A549 (cell line): ENCODE measurements around the gene MAGEA2B. TPM values are rescaled to one million over a fixed set of nuclear protein-coding genes. Genes with fewer than 3 reads are reported as not detected.
"Not testable (repeated sequence)": the region's sequence is repeated elsewhere in the genome, so short reads cannot be mapped to it uniquely, and the experiment has no call there.

ENCODE experiments used
- ATAC-seq, 2 experiments: fragments of 200-7000 bp in 1 of 2; fragments of >200 bp in 1 of 2; cut with Nextera tagmentation in 1 of 2; cut with Tn5 transposase in 1 of 2; 3 replicates each; pipeline versions ENCODE4 v1.8.0 to v1.9.1; 2018 to 2020; ENCODE audit warnings: mild to moderate bottlenecking in 1 of 2, moderate library complexity in 1 of 2
- CTCF ChIA-PET: fragments of 300-600 bp; sonication (Branson Sonifier 250); formaldehyde crosslinking; extraction: SDS; loops from one replicate; lab custom pipeline; 2021; ENCODE audit warnings: antibody characterized with exemption, inconsistent platforms; lab: Yijun Ruan, JAX
- POLR2A ChIA-PET: fragments of 350-600 bp; formaldehyde crosslinking; extraction: SDS; loops from one replicate; lab custom pipeline; 2021; ENCODE audit warnings: antibody characterized with exemption, inconsistent platforms; lab: Yijun Ruan, JAX
- DNase-seq, 2 experiments: peaks; one replicate each; pipeline versions ENCODE4 v3.0.0 to v3.0.0-alpha.2; 2011 to 2016; ENCODE audit warnings: low read depth in 1 of 2, low spot score in 1 of 2
- FAIRE-seq: peaks from 2 replicates; lab custom pipeline; 2011; peaks lifted over from hg19 to GRCh38; lab: Jason Lieb, UNC
- H3K27ac ChIP-seq, 2 experiments: fragments of >200 bp; sonication (Bioruptor Twin); formaldehyde crosslinking; 3 replicates each; pipeline ENCODE4 v1.5.1; 2016 to 2017
- H3K4me1 ChIP-seq: fragments of >200 bp; sonication (Bioruptor Twin); formaldehyde crosslinking; 3 replicates; pipeline ENCODE4 v1.6.1; 2016
- H3K4me2 ChIP-seq: fragments of >200 bp; sonication (Bioruptor Twin); formaldehyde crosslinking; 3 replicates; pipeline ENCODE4 v1.6.1; 2016
- H3K4me3 ChIP-seq: fragments of >200 bp; sonication (Bioruptor Twin); formaldehyde crosslinking; 3 replicates; pipeline ENCODE4 v1.5.1; 2016
- H3K9me3 ChIP-seq: fragments of >200 bp; sonication (Bioruptor Twin); formaldehyde crosslinking; 3 replicates; pipeline ENCODE4 v1.6.1; 2016
- BCL3 ChIP-seq: fragments of >200 bp; sonication (Bioruptor Twin); formaldehyde crosslinking; IDR thresholded peaks from 3 replicates; pipeline ENCODE4 v1.6.1; 2016
- ESRRA ChIP-seq: fragments of 150-350 bp; IDR thresholded peaks from 2 replicates; pipeline ENCODE4 v1.6.1; 2014; ENCODE audit warnings: mild to moderate bottlenecking, low read length, borderline replicate concordance
- FOSB ChIP-seq: fragments of 250-450 bp; sonication (Bioruptor Pico); IDR thresholded peaks from 2 replicates; pipeline ENCODE4 v1.5.0; 2020; ENCODE audit warnings: mild to moderate bottlenecking, moderate library complexity
- HOXB5 ChIP-seq: fragments of 250-450 bp; sonication (Bioruptor Pico); IDR thresholded peaks from 2 replicates; pipeline ENCODE4 v1.5.0; 2020; ENCODE audit warnings: mild to moderate bottlenecking, moderate library complexity
- JUN ChIP-seq, 2 experiments: fragments of >200 bp; sonication (Bioruptor Twin); formaldehyde crosslinking; IDR thresholded peaks; 2 replicates in 1 of 2; 3 replicates in 1 of 2; pipeline ENCODE4 v1.6.1; 2016 to 2017
- KDM1A ChIP-seq: fragments of 200-600 bp; sonication (generic); IDR thresholded peaks from 2 replicates; pipeline ENCODE4 v1.6.1; 2016; ENCODE audit warnings: low read depth, mild to moderate bottlenecking
- MAFK ChIP-seq: fragments of 450-650 bp; IDR thresholded peaks from 2 replicates; pipeline ENCODE4 v1.6.1; 2014; ENCODE audit not compliant: partially characterized antibody
- NPAS2 ChIP-seq: fragments of 250-450 bp; sonication (Bioruptor Pico); IDR thresholded peaks from 2 replicates; pipeline ENCODE4 v1.8.0; 2022; ENCODE audit warnings: mild to moderate bottlenecking, moderate library complexity, borderline replicate concordance
- POLR2AphosphoS2 ChIP-seq: conservative IDR thresholded peaks from 2 replicates; pipeline ENCODE4 v1.6.1; 2012; ENCODE audit warnings: low read length, improper control_type of control experiment, inconsistent platforms
- RAD21 ChIP-seq, 2 experiments: fragments of >200 bp in 1 of 2; sonication (Bioruptor Twin) in 1 of 2; formaldehyde crosslinking in 1 of 2; IDR thresholded peaks in 1 of 2; conservative IDR thresholded peaks in 1 of 2; 2 replicates in 1 of 2; 3 replicates in 1 of 2; pipeline ENCODE4 v1.6.1; 2012 to 2018; ENCODE audit warnings: inconsistent platforms in 1 of 2
- TFCP2L1 ChIP-seq: fragments of 250-450 bp; sonication (Bioruptor Pico); IDR thresholded peaks from 2 replicates; pipeline ENCODE4 v1.5.0; 2021; ENCODE audit warnings: mild to moderate bottlenecking
- TP53 ChIP-seq: fragments of 250-450 bp; sonication (Bioruptor Pico); IDR thresholded peaks from 2 replicates; pipeline ENCODE4 v1.5.0; 2021; ENCODE audit warnings: mild to moderate bottlenecking, moderate library complexity
- WGBS: methylation state at CpG from one replicate; pipeline ENCODE4 v1.1.6; 2017; ENCODE audit errors: missing lambda C conversion rate; 5-methylcytosine and 5-hydroxymethylcytosine counted together
- polyA plus RNA-seq, 4 experiments: library from polyadenylated mRNA; depleted of rRNA in 3 of 4; stranded (reverse); fragments of >200 nt; fragmentation: RNase III in 1 of 4; extraction: RNeasy Plus Mini Kit Qiagen cat#74134 plus additional on column Dnase treatment in 1 of 4; gene quantifications; 2 replicates in 3 of 4; 3 replicates in 1 of 4; pipeline ENCODE4 v1.2.3, GENCODE V29; 2011 to 2017
- TF ChIP-seq, protein P1 (sequence below): IDR thresholded peaks from 2 replicates; pipeline ENCODE4 v1.6.1; 2012
- TF ChIP-seq, protein P2 (sequence below): fragments of 150-350 bp; IDR thresholded peaks from 2 replicates; pipeline ENCODE4 v1.6.1; 2014; ENCODE audit warnings: low read depth, mild to moderate bottlenecking, low read length
- TF ChIP-seq, protein P3 (sequence below): fragments of >200 bp; sonication (Bioruptor Twin); formaldehyde crosslinking; IDR thresholded peaks from 2 replicates; pipeline ENCODE4 v1.6.1; 2016

Gene MAGEA2B
- polyA plus RNA-seq, 2 of the 4 experiments (the other 2 are of a cell fraction) = not detected

- H3K9me3 ChIP-seq, H3K4me1 ChIP-seq, FAIRE-seq, ATAC-seq, H3K27ac ChIP-seq, DNase-seq, H3K4me2 ChIP-seq, POLR2A ChIA-PET, H3K4me3 ChIP-seq, CTCF ChIA-PET: not testable (repeated sequence)
- no CpG with 5 or more reads among the region's 5 CpGs for WGBS
Observed at GRCh38 chrX:152713195-152713594, 1.2 kb upstream of the MAGEA2B start.

GRCh38 chrX:152725409-152725808 is 11.0 kb downstream of the MAGEA2B start:
- Histone ChIP-seq H3K4me2 (no peak overlapping the region), H3K4me1 (no peaks in the 10 kb centered on the region), H3K27ac (no peak overlapping the region), H3K4me3 (no peak overlapping the region), H3K9me3 (no peaks in the 10 kb centered on the region)
- ChIA-PET CTCF (no interaction called here), POLR2A (no interaction called here)
- DNase-seq (no peak), ATAC-seq (no peak), FAIRE-seq (no peak)
- WGBS = 0% methylated on average over 7 of the region's 7 CpGs
- TF ChIP-seq BCL3 (no peak), RAD21 (conservative IDR thresholded peaks at IDR 0.05 in 1 of 2, IDR thresholded peaks at IDR 0.05 in 1 of 2) (no peak), JUN (IDR thresholded peaks at IDR 0.05) (no peak), NPAS2 (CRISPR knock-in tag) (no peak), POLR2AphosphoS2 (no peak)
- TF ChIP-seq, protein P1, sequence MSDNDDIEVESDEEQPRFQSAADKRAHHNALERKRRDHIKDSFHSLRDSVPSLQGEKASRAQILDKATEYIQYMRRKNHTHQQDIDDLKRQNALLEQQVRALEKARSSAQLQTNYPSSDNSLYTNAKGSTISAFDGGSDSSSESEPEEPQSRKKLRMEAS = no peak

- CTCF ChIA-PET = no interaction called here
- TF ChIP-seq MAFK (no peak), POLR2AphosphoS2 (no peak), HOXB5 (CRISPR knock-in tag) (no peak), FOSB (CRISPR knock-in tag) (no peak), TFCP2L1 (CRISPR knock-in tag) (no peak), RAD21 (conservative IDR thresholded peaks at IDR 0.05 in 1 of 2, IDR thresholded peaks at IDR 0.05 in 1 of 2) (no peak), KDM1A (no peak), TP53 (no peak), ESRRA (no peak)
- TF ChIP-seq, protein P2, sequence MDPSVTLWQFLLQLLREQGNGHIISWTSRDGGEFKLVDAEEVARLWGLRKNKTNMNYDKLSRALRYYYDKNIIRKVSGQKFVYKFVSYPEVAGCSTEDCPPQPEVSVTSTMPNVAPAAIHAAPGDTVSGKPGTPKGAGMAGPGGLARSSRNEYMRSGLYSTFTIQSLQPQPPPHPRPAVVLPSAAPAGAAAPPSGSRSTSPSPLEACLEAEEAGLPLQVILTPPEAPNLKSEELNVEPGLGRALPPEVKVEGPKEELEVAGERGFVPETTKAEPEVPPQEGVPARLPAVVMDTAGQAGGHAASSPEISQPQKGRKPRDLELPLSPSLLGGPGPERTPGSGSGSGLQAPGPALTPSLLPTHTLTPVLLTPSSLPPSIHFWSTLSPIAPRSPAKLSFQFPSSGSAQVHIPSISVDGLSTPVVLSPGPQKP = no peak
- TF ChIP-seq, protein P3, sequence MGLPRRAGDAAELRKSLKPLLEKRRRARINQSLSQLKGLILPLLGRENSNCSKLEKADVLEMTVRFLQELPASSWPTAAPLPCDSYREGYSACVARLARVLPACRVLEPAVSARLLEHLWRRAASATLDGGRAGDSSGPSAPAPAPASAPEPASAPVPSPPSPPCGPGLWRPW = no peak
- POLR2A ChIA-PET = no interaction called here
- ATAC-seq = no peak
- Histone ChIP-seq H3K4me3 (no peak within 1 kb of the TSS), H3K27ac (no peak within 1 kb of the TSS), H3K4me1 (no peaks in the 10 kb centered on the region), H3K4me2 (no peak within 1 kb of the TSS), H3K9me3 (no peaks in the 10 kb centered on the region)
- FAIRE-seq = no peak
- WGBS = 52% methylated on average over 15 of the region's 21 CpGs
- DNase-seq = peak in 1 of 2 experiments; percentile 6
Observed at GRCh38 chrX:152733261-152733975, 19.0 kb downstream of the MAGEA2B start, which contains the start of the genes CSAG1 and MAGEA12. Gene CSAG1 (minus strand): TSS chrX:152733721. CDS start chrX:152732460, 1,261 bp downstream. Gene MAGEA12 (plus strand): TSS chrX:152733757. CDS start chrX:152736162, 2,405 bp downstream.

DNA sequence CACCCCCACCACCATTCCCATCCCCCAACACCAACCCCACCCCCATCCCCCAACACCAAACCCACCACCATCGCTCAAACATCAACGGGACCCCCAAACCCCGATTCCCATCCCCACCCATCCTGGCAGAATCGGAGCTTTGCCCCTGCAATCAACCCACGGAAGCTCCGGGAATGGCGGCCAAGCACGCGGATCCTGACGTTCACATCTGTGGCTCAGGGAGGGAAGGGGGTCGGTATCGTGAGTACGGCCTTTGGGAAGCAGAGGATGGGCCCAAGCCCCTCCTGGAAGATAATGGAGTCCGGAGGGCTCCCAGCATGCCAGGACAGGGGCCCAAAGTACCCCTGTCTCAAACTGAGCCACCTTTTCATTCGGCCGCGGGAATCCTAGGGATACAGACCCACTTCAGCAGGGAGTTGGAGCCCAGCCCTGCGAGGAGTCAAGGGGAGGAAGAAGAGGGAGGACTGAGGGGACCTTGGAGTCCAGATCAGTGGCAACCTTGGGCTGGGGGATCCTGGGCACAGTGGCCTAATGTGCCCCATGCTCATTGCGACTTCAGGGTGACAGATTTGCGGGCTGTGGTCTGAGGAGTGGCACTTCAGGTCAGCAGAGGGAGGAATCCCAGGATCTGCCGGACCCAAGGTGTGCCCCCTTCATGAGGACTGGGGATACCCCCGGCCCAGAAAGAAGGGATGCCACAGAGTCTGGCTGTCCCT is 19.9 kb downstream of the MAGEA2B start:
- H3K9me3 ChIP-seq, ATAC-seq, H3K27ac ChIP-seq, H3K4me3 ChIP-seq, DNase-seq, POLR2A ChIA-PET, FAIRE-seq, H3K4me1 ChIP-seq, CTCF ChIA-PET, H3K4me2 ChIP-seq: not testable (repeated sequence)
- 46% methylated on average over 4 of the region's 22 CpGs for WGBS
